NCI-H82 (cell line): Measurements from ENCODE around the gene ASAH2B.
"Not testable (repeated sequence)": the region's sequence is repeated elsewhere in the genome, so short reads cannot be mapped to it uniquely, and the experiment has no call there.

Experiments used
- DNase-seq: peaks from one replicate; lab custom pipeline; 2025; lab: John Stamatoyannopoulos, UW

ASAH2B gene

DNA sequence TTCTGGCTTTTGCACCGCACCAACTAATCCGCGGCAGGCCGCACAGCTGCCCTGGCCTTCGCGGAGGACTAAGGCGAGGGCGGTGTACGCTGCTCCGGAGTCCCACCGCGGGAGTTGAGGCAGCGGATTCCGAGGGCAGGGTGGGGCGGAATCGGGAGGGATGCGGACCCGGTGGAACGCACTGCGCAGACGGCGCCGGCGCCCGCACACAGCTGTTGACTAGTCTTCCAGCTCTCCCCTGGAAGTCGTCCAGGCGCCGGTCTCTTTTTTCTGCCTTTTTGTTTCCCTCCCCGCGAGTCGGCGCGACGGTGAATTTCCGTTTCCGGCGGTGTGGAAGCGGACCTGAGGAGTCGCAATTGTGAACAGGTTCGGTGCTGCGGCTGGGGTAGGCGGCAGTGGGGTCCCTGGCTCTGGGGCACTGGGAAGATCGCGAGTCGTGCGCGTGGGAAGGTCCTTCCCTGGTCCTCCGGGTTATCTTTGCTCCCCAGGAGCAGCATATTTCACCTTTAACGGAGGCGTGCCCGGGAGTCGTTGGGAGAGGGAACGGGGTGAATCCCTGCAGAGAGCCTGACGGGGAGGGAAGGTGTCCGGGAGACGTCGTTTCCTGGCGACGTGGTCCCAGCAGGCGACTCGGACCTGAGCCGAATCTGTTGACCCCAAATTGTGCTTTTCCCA lies at the start of gene ASAH2B:
TSS of gene ASAH2B (plus strand) at position 319 of the 675 bp plus-strand sequence. CDS start 5,195 bp downstream, outside the sequence.
- DNase-seq: peak; percentile 77

DNA sequence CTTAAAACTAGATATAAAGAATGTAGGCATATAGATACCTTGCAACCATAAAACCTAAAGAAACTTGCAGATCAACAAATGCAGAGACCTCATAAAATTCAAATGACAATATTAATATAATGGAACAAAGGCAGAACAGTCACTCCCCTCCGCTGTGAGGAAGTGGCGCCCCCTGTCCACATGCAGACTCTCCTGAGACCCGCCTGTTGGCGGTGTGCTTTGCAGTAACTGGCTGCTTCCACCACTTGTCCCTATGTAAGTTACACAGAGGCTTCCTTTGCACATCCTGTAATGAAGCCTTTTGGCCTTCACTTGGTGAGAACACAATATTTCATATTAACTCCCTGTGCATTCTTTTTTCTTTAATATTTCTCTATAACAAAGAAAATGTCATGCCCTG lies 41.9 kb upstream of the ASAH2B start:
- not testable (repeated sequence) for DNase-seq

DNA sequence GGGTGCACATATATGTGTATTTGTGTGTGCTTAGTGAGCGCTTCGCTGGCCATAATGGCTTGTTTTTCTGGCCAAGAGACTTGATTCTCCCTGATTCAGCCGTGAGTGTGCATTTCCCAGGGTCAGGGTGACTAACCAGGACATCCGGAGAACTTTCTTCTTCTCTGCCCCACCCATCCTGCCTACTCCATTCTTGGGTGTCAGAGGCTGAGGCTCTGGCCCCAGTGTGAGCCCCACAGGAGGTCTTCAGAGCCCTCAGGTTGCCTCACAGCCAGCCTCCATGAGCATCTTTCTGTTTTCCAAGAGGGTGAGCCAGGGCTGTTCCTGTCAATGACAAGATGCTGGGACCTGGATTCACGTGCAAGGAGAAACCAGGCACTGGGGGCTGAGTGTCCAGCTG lies 37.8 kb upstream of the ASAH2B start:
- not testable (repeated sequence) for DNase-seq

DNA sequence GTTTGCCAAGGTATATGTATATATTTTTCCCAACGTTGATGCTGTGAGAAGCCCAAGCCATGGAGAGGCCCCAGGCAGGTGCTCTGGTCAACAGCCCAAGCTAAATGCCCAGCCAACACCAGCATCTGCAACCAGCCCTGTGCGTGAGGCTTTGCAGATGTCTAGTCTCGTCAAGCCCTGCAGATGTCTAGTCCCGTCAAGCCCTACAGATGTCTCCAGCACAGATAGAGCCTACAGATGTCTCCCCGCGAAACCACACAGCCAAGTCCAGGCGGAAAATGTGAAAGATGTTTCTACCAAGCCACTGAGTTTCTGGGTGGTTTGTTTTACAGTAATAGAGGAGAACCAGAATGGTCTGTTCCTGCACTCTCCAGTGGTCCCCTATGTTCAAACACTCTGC lies 36.7 kb upstream of the ASAH2B start:
- not testable (repeated sequence) for DNase-seq

DNA sequence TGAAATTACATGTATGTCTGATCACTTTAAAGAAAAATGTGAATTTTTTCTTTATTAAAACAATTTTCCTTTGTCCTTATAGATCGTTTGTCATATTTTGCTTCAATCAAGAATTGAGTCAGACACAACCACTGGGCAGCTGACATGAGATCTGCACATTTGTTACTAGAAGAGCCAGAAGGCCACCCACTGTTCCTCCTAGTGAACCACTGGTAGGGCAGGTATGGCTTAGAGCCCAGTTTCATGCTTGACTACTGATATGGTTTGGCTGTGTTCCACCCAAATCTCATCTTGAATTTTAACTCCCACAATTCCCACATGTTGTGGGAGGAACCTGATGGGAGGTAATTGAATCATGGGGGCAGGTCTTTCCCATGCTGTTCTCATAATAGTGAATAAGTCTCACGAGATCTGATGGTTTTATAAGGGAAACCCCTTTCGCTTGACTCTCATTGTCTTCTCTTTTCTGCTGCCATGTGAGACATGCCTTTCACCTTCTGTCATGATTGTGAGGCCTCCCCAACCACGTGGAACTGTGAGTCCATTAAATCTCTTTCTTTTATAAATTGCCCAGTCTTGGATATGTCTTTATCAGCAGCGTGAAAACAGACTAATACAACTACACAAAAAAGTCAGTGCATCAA lies 35.2 kb upstream of the ASAH2B start:
- DNase-seq: not testable (repeated sequence)

DNA sequence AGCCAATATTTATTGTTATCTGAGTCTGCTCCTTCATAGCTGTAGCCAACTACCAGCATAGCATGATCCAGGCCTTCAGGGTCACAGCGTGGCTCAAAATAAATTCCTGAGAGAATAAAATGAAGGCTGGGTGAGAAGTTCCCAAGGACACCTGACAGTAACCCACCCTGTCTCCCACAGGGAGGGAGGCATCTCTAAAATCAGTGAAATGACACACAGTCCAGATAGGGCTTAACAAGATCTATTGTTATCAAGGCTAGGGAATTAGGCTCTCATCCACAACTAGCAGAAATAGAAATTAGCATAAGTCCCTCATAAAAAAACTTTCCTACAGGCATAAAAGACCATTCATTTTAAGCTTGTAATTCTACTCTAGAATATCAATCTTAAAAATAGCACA lies 33.7 kb upstream of the ASAH2B start:
- not testable (repeated sequence) for DNase-seq

DNA sequence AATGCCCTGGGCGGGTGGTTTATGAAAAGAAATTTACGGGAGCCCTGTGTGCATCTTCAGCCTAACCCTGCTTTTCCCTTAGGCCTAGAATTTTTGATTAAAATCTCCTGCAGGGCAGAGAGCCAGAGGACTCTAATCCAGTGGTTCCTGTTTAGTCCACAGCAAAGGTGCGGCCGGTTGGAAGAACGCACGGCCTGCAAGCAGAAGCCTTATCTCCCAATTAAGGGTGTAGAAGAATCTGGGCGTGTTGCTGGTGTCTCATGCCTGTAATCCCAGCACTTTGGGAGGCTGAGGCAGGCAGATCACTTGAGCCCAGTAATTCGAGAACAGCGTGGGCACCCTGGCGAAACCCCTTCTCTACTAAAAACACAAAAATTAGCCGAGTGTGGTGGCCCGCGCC lies 29.5 kb upstream of the ASAH2B start:
- not testable (repeated sequence) for DNase-seq

DNA sequence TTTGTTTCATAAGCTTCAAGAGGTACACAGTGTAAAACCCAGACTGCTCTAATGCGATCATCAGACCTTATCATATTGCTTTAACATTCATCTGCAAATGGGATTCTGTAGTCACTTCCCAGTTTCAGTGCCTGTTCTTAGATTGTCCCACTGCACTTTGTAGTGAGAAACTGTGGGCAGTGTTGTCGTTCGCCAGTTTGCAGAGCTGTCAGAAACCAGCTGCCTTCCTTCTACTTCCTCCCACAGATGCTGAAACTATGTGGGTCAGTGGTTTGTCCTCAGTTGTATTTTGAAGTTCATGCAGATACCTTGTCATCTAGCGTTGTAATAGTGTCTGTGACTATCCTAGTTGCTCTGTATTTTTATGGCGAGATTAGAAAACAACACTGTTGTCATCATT lies 15.9 kb upstream of the ASAH2B start:
- not testable (repeated sequence) for DNase-seq

DNA sequence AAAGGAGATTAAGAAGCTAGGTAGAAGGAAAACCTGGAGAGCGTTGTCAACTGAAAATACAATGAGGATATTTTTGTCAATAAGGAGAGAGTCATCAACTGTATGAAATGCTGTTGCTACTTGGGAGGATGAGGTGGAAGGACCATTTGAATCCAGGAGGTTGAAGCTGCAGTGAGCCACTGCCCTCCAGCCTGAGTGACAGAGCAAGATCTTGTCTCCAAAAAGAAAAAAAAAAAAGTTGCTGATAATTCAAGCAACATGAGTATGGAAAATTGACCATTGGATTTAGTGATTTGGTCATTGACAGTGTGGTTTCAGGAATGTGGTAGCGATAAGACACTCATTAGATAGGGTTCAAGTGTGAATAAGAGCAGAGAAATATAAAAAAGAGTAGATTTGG lies 11.6 kb upstream of the ASAH2B start:
- DNase-seq: not testable (repeated sequence)

DNA sequence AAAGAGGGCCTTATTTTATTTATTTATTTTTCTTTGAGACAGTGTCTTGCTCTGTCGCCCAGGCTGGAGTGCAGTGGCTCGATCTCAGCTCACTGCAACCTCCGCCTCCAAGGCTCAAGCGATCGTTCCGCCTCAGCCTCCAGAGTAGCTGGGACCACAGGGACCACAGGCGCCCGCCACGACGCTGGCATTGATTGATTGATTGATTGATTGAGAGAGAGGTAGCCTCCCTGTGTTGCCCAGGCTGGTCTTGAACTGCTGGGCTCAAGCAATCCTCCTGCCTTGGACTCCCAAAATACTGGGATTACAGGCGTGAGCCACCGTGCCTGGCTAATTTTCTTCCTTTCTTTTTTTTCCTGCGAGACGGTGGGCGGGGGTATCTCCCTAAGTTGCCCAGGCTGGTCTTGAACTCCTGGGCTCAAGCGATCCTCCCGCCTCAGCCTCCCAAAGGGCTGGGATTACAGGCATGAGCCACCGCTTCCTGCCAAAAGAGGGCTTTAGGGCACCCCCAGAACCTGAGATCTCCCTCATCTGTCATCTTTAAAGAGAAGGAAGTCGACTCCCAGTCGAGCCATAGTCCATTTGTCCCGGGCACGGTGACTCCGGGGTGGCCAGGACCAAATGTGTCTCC lies 634 bp upstream of the ASAH2B start:
- DNase-seq: not testable (repeated sequence)

DNA sequence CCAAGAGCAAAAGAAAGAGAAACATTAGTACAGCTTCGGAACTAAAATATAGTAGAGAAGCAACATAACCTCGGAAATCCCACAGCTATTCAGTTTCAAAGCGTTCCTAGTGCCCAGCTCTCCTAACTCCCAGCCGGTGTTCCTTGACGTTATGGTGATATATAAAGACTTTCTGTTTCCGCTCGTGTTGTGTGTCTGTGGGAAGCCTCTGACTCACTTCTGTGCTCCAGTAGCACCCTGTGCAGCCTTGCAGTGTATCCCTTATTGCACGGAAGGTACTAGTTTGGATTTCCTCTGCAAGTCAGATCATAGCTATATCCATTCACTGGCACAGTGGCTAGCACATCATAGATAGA lies 535 bp downstream of the ASAH2B start:
- no peak for DNase-seq

DNA sequence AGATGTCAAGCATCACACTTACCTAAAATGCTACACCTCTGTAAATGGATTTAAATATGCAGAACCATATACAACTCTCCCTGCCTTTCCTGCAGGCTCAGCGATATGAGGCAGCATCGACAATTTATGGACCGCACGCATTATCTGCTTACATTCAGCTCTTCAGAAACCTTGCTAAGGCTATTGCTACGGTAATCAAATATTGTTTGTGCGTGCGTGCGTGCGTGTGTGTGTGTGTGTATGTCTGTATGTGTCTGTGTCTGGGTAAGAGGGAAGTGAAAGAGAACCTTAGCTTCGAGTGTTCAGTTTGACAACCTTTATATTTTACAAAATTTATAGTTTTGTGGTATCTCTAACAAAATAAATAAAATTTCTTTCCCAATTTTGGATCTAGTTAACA lies 3.1 kb downstream of the ASAH2B start:
- not testable (repeated sequence) for DNase-seq

DNA sequence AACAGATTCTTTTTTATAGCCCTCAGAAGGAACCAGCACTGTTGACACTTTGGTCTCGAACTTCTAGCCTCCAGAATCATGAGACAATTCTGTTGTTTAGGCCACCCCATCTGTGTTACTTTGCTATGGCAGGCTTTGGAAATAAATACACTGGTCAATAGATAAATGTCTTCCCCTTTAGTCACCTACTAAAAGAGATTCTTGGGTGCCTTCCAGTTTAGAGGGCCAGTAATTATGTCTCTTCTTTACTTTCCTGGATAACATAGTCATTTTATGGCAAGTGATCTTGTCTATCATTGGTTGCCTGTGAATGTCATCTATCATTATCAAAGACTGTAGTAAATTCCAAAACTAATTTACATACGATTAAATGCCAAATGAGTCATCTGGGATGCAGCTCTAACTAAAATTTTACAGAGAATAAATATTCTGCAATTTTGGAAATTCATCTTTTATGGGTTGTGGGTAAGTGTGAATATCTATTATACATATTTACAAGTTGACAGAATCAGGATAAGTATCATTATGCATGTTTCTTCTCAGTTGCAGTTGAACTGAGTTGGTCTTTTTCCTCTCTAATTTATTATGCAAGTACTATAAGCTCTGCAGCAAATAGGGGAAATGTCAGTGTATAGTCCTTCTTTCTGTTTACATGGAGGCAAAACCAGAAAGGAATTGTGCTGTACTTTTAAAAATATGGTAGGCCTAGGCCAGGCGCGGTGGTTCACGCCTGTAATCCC lies 27.2 kb downstream of the ASAH2B start:
- not testable (repeated sequence) for DNase-seq

DNA sequence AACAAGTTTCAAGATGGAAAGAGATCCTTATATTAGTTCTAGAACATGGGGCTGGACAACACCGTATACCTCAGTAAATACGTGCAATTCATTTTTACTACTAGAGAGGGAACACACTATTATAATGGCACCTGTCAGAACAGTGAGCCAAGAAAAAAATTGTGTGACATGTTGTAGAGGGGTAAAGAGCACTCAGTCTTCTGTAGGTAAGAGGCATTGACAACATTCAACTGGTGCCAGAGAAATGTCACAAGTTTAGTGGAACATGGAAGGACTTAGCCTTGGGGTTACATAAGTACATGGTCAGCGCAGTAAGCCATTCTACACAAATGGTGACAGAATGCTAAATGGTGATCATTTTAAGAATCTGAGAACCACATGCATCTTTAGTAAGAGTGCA lies 32.3 kb downstream of the ASAH2B start:
- DNase-seq: not testable (repeated sequence)

DNA sequence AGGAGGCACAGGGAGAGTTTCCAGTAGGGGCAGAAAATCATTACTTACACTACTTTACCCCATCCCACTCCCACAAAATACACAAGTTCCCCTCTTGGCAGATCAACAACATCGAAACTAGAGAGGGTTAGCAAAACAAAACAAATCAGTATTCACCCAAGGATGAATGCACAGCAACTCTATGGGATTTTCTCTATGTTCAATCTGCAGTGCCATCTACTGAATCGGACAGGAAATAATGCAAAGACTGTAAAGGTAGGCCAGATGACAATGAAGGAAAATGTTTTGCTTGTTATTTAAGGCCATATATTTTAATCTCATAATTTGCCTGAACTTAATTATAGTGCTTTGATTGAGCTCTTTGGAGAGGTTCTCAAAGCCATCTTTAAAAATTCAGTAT lies 35.1 kb downstream of the ASAH2B start:
- not testable (repeated sequence) for DNase-seq

DNA sequence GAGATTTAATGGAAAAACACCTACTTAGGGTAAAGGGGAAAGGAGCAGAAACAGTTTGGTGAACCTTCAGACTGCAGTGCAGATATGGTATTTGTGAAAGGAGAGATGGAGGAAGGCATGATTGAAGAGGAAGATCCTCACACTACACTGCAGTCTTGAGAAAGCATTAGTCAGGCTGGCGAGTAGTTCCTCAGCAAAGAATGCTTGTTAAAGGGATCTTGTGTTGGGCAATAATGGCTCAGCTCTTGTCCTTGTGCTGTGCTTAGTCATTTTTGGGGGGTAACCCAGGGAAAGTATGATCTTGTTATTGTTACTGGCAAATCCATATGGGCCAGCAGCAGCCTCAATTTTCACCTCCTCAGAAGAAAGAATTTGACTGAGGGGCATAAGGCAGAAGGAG lies 40.3 kb downstream of the ASAH2B start:
- DNase-seq: not testable (repeated sequence)

DNA sequence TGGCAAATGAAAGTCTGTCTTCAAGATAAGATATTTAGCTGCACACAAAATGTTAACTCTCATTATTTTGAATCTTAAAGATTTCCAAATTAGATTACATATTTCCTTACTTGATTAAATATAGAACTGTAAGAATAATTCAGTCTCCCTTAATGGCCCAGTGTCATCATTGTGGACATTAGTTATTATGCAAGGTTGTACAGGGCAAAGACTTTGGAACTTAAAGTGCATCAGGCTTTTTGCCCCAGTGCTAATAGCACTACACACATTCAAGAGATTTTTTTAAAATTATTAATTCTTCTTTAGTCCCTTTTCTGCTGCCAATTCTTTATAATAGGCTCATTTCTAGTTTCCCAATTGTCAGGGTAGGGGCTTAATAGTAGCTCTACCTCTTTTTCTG lies 42.3 kb downstream of the ASAH2B start:
- DNase-seq: not testable (repeated sequence)

DNA sequence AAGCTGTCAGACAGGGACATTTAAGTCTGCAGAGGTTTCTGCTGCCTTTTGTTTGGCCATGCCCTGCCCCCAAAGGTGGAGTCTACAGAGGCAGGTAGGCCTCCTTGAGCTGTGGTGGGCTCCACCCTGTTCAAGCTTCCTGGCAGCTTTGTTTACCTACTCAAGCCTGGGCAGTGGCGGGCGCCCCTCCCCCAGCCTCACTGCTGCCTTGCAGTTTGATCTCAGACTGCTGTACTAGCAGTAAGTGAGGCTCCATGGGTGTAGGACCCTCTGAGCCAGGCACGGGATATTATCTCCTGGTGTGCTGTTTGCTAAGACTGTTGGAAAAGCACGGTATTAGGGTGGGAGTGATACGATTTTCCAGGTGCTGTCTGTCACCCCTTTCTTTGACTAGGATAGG lies 48.2 kb downstream of the ASAH2B start:
- DNase-seq: not testable (repeated sequence)

DNA sequence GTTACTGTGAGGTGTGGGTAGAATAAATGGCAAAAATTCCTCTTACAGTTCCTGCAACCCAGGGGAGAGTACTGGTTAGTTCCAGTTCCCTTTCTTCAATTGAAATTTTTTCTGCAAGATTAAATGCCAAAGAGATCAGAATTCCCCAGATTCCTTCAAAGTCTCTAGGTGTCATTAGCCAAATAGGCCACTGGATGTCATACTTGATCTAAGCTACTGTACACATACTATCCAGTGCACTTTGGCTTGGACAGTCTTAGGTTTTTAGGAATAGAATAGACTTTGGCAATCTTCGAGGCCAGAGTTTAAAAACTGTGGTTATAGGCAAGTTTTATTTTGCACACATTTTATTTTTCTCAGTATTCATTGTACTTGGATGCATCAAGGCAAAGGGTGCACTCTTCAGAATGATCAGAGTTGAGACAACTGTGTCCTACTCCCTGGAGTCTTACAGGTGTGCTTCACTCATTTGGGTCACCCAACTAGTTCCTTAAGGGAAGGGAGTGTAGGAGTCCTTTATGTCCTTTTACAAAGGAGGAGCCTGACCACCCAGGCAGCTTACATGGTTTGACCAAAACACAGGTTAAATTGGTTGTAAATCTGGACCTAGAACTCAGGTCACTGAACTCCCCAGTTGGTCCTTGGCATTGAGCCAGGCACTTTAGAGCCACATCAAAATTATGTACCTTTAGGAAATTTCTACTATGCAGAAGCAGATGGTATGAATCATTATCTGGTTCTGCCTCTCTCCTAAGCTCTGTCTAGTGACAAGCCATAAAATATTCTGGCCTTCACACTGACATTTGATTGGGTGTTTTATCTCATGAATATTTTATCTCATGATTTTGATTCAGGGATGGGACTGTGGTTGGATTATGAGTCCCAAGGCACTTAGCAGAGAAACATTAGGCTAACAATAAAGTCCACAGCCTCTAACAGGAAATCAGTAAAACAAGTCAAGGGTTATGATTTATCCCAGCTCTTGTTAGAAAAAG lies 49.5 kb downstream of the ASAH2B start:
- no peak for DNase-seq

DNA sequence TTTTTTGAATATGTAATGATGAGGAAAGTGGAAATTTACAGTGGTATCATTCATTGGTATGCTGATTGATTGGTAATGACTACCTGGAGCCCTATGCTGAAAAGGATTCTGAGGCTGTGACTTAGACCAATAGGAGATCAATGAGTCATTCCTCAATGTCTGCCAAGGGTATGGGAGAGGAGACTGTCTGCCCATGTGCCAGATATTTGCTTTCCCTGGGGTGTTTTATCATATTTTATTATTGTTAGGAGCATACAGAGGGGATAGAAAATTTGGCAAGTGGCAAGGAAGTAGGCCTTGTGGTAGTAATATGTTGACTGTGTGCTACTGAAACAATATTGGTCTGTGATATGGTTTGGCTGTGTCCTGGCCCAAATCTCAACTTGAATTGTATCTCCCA lies 54.8 kb downstream of the ASAH2B start:
- no peak for DNase-seq

DNA sequence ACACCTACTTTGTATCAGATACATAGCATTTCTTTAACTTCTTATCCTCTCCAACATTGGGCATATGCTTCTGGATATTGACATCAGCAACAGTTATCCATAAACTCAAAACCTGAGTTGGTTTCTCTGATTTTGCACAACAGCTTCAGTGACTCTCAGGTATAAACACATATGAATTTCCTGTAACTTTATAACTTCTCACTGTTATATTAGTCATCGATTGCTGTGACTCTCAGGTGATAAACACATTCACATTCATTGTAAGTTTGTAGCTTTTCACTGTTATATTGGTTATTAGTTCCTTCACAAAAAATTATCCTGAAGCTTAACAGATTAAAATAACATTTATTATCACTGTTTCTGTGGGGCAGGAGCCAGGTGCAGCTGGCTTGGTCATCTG lies 57.0 kb downstream of the ASAH2B start:
- DNase-seq: no peak
